Thyroid gland (tissue), 4 donors: ENCODE data around the gene GTF2F2. TPM values are rescaled to one million over a fixed set of nuclear protein-coding genes. Genes with fewer than 3 reads are reported as not detected.

Experiments
- DNase-seq, 2 donors: peaks; one replicate each; pipeline ENCODE4 v3.0.0-alpha.2; 2019
- H3K27ac ChIP-seq, 3 donors: fragments of 200-600 bp; sonication (generic); 1 replicate in 2 of 3; 2 replicates in 1 of 3; pipeline ENCODE4 v1.5.1; 2016 to 2019; ENCODE audit warnings: mild to moderate bottlenecking in 1 of 3, moderate library complexity in 1 of 3
- H3K27me3 ChIP-seq: fragments of 200-600 bp; sonication (generic); one replicate; pipeline ENCODE4 v1.5.1; 2019
- H3K36me3 ChIP-seq, 2 donors: fragments of 200-600 bp; sonication (generic); one replicate each; pipeline ENCODE4 v1.5.1; 2016 to 2019
- H3K4me1 ChIP-seq, 2 donors: fragments of 200-600 bp; sonication (generic); one replicate each; pipeline ENCODE4 v1.5.1; 2017 to 2019
- H3K4me3 ChIP-seq, 3 donors: fragments of 200-600 bp; sonication (generic); replicated peaks in 1 of 3; 1 replicate in 2 of 3; 2 replicates in 1 of 3; pipeline ENCODE4 v1.5.1; 2016; ENCODE audit warnings: mild to moderate bottlenecking in 1 of 3
- H3K9me3 ChIP-seq: fragments of 200-600 bp; sonication (generic); one replicate; pipeline ENCODE4 v1.5.1; 2017
- POLR2A ChIP-seq, 2 donors: fragments of 450-650 bp; IDR thresholded peaks; one replicate each; pipeline ENCODE4 v1.6.1; 2017; ENCODE audit warnings: antibody characterized with exemption in 2 of 2, mild to moderate bottlenecking in 2 of 2, moderate library complexity in 1 of 2
- WGBS, 2 donors: methylation state at CpG; one replicate each; pipeline ENCODE4 v1.1.5; 2017; 5-methylcytosine and 5-hydroxymethylcytosine counted together
- intact Hi-C: fragments of 100-400 bp; cut with DNase I; formaldehyde crosslinking; loops from one replicate; pipeline ENCODE4 v1.15.1; 2023
- total RNA-seq, 4 donors: library from RNA; depleted of rRNA; stranded (reverse); fragments of >200 nt; gene quantifications; one replicate each; pipeline ENCODE4 v1.2.3, GENCODE V29; 2016
- TF ChIP-seq, protein P1 (sequence below), 6 experiments: fragments of 200-600 bp in 3 of 6; fragments of 450-650 bp in 3 of 6; sonication (generic) in 3 of 6; IDR thresholded peaks; one replicate each; pipeline ENCODE4 v1.5.1; 2016 to 2019; ENCODE audit warnings: antibody characterized with exemption in 6 of 6, mild to moderate bottlenecking in 2 of 6, inconsistent platforms in 1 of 6, moderate library complexity in 1 of 6

GTF2F2 gene
- total RNA-seq, 4 donors from 2014 or later = 15.3 to 22.7 (median 19.6) TPM

DNA sequence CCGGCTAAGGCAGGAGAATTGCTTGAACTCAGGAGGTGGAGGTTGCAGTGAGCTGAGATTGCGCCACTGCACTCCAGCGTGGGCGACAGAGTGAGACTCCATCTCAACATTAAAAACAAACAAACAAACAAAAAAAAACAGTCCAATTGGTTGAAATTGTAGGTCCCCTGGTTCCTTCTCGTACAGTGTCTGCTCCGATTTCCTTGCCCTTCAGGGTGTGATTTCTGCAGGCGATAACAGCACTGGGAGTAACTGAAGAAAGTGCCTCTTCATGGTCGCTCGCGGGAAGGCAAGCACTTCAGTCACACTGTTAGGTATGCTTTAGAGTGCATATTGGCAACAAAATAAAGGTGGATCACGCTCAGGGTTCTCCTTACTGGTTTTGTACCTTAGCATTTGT lies 181.0 kb downstream of the GTF2F2 start:
- no peaks in the 10 kb centered on the region for H3K9me3 ChIP-seq
- H3K36me3 ChIP-seq = no peaks in the 10 kb centered on the region
- DNase-seq = peak; percentile 43 to 55
- 40 to 42% methylated on average over 11 of the region's 11 CpGs for WGBS, 2 donors
- peaks cover 5 to 13% of the 10 kb centered on the region in 2 donors for H3K4me1 ChIP-seq
- H3K27ac ChIP-seq = no peak overlapping the region
- no peak overlapping the region for H3K4me3 ChIP-seq
- no peak for TF ChIP-seq POLR2A (IDR thresholded peaks at IDR 0.05)
- TF ChIP-seq, protein P1, sequence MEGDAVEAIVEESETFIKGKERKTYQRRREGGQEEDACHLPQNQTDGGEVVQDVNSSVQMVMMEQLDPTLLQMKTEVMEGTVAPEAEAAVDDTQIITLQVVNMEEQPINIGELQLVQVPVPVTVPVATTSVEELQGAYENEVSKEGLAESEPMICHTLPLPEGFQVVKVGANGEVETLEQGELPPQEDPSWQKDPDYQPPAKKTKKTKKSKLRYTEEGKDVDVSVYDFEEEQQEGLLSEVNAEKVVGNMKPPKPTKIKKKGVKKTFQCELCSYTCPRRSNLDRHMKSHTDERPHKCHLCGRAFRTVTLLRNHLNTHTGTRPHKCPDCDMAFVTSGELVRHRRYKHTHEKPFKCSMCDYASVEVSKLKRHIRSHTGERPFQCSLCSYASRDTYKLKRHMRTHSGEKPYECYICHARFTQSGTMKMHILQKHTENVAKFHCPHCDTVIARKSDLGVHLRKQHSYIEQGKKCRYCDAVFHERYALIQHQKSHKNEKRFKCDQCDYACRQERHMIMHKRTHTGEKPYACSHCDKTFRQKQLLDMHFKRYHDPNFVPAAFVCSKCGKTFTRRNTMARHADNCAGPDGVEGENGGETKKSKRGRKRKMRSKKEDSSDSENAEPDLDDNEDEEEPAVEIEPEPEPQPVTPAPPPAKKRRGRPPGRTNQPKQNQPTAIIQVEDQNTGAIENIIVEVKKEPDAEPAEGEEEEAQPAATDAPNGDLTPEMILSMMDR (IDR thresholded peaks at IDR 0.05) = no peak
- no peaks in the 10 kb centered on the region for H3K27me3 ChIP-seq
- intact Hi-C loops = no loop called here

DNA sequence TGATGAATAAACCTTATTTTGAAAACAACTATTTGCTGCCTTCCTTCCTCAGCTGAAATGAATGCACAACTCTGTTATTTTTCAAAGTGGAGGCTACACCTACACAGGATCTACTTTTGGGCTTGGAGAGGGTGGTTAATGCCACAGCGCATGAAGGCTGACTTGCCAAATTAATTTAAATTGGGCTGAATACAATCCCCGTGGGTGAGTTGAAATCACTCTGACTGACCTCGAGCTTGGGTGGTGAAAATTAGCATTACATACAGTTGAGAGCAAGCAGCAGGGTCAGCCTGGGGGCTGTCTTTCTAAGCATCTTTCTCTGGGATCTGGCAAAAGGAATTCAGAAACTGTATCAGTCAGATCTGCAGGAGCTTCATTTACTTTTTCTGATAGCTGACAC lies 182.2 kb downstream of the GTF2F2 start:
- TF ChIP-seq, protein P1 (IDR thresholded peaks at IDR 0.05) = no peak
- TF ChIP-seq POLR2A (IDR thresholded peaks at IDR 0.05) = no peak
- Histone ChIP-seq H3K27me3 (no peaks in the 10 kb centered on the region), H3K4me3 (no peak overlapping the region), H3K27ac (no peak overlapping the region), H3K9me3 (no peaks in the 10 kb centered on the region), H3K4me1 (peaks cover 5 to 13% of the 10 kb centered on the region in 2 donors), H3K36me3 (no peaks in the 10 kb centered on the region)
- WGBS, 2 donors = 39 to 45% methylated on average over 3 of the region's 3 CpGs
- DNase-seq = no peak
- intact Hi-C loops = no loop called here

DNA sequence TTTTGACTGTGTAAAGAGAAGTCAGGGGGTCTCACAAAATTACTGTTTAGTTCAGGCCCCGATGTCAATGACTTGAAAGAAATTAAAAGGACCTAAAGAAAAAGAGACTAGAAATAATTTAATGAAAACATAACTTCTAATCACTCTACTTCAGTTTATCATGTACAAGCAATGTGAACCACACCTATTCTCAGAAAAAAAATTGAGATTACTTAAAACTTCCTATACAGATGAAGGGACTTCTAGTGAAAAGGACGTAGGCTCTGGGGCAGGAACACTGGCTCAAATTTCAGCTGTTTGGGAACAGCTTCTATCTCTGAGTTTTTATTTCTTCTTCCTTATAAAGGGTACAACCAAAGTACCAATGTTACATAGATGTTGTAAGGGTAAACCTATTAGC lies 182.7 kb downstream of the GTF2F2 start:
- no peaks in the 10 kb centered on the region for H3K9me3 ChIP-seq
- H3K4me1 ChIP-seq = peaks cover 5 to 13% of the 10 kb centered on the region in 2 donors
- H3K4me3 ChIP-seq = no peak overlapping the region
- WGBS, 2 donors = 75 to 86% methylated on average over 2 of the region's 2 CpGs
- TF ChIP-seq, protein P1 (IDR thresholded peaks at IDR 0.05) = no peak
- no peak for TF ChIP-seq POLR2A (IDR thresholded peaks at IDR 0.05)
- no peak for DNase-seq
- intact Hi-C loops = no loop called here
- H3K36me3 ChIP-seq = no peaks in the 10 kb centered on the region
- no peak overlapping the region for H3K27ac ChIP-seq
- no peaks in the 10 kb centered on the region for H3K27me3 ChIP-seq

DNA sequence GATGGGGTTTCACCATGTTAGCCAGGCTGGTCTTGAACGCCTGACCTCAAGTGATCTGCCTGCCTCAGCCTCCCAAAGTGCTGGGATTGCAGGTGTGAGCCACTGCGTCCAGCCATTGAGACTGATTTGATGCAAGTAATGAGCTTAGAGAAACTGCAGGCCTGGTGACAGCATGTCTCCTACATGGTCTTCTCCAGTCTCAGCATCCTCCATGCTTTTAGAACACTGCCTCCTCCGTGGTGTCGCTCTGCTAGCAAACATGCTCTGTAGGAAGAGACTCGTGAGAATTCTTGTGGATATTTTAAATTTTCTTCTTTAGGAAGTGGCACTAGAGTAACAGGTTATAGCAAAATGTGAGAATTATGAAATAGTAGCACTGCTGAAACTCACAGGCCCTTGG lies 183.6 kb downstream of the GTF2F2 start:
- H3K27ac ChIP-seq = no peak overlapping the region
- H3K4me1 ChIP-seq = peaks cover 5 to 13% of the 10 kb centered on the region in 2 donors
- H3K9me3 ChIP-seq = no peaks in the 10 kb centered on the region
- no peaks in the 10 kb centered on the region for H3K27me3 ChIP-seq
- DNase-seq = no peak
- intact Hi-C loops = no loop called here
- H3K36me3 ChIP-seq = no peaks in the 10 kb centered on the region
- H3K4me3 ChIP-seq = no peak overlapping the region
- 90 to 91% methylated on average over 5 of the region's 5 CpGs for WGBS, 2 donors
- TF ChIP-seq, protein P1 (IDR thresholded peaks at IDR 0.05) = no peak
- no peak for TF ChIP-seq POLR2A (IDR thresholded peaks at IDR 0.05)

DNA sequence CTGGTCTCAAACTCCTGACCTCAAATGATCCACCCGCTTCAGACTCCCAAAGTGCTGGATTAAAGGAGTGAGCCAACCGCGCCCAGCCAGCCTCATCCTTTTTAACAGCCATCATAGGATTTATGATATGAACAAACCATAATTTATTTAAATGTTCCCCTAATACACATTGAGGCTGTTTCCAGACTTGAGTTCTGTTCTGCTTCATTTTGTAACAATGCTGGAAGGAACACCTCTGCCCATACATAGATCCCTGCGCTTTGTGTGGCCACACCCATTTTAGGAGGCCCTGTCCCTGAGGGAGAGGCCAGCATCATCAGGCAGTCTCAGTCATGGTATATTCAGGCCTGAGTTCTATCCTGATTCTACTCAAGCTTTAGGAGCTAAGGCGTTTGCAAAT lies 184.8 kb downstream of the GTF2F2 start:
- Histone ChIP-seq H3K4me3 (no peak overlapping the region), H3K9me3 (no peaks in the 10 kb centered on the region), H3K27me3 (no peaks in the 10 kb centered on the region), H3K4me1 (peaks cover 5 to 21% of the 10 kb centered on the region in 2 donors), H3K27ac (no peak overlapping the region), H3K36me3 (no peaks in the 10 kb centered on the region)
- intact Hi-C loops = loop anchor here (5.0 kb wide), 1 partner anchor 258 kb away; no protein-coding TSS in a partner anchor
- 85 to 92% methylated on average over 5 of the region's 5 CpGs for WGBS, 2 donors
- no peak for DNase-seq
- TF ChIP-seq, protein P1 (IDR thresholded peaks at IDR 0.05) = no peak
- TF ChIP-seq POLR2A (IDR thresholded peaks at IDR 0.05) = no peak
